Peyer's patch (tissue), 4 donors: Measurements from ENCODE around the gene OR52H1.

Source experiments
- CTCF ChIP-seq, 6 experiments: fragments of 450-650 bp in 4 of 6; fragments of 200-600 bp in 2 of 6; sonication (generic) in 1 of 6; IDR thresholded peaks; one replicate each; pipeline ENCODE4 v1.5.1; 2017 to 2019; ENCODE audit warnings: antibody characterized with exemption in 6 of 6, mild to moderate bottlenecking in 3 of 6, moderate library complexity in 1 of 6
- POLR2A ChIP-seq, 2 donors: fragments of 450-650 bp; IDR thresholded peaks; one replicate each; pipeline ENCODE4 v1.5.1; 2017; ENCODE audit warnings: antibody characterized with exemption in 2 of 2, mild to moderate bottlenecking in 2 of 2, moderate library complexity in 2 of 2

GRCh38 chr11:5514841-5515240 is 33.5 kb downstream of the OR52H1 start:
- TF ChIP-seq POLR2A (IDR thresholded peaks at IDR 0.05) (no peak), CTCF (IDR thresholded peaks at IDR 0.05) (no peak)
